BE2C (cell line): ENCODE data around the gene EPC2.

ENCODE experiments used
- DNase-seq: peaks from one replicate; pipeline ENCODE4 v3.0.0-alpha.2; 2020
- H3K27me3 ChIP-seq: fragments of 250-450 bp; sonication (Bioruptor Pico); 2 replicates; pipeline ENCODE4 v1.5.1; 2020; ENCODE audit warnings: mild to moderate bottlenecking
- H3K36me3 ChIP-seq: fragments of 250-450 bp; sonication (Bioruptor Pico); 2 replicates; pipeline ENCODE4 v1.5.1; 2020; ENCODE audit warnings: mild to moderate bottlenecking
- H3K4me1 ChIP-seq: fragments of 250-450 bp; sonication (Bioruptor Pico); 2 replicates; pipeline ENCODE4 v1.5.1; 2020
- H3K4me3 ChIP-seq: 2 replicates; pipeline ENCODE4 v1.5.1; 2011; ENCODE audit warnings: low read depth, low read length
- H3K9me3 ChIP-seq: fragments of 250-450 bp; sonication (Bioruptor Pico); 2 replicates; pipeline ENCODE4 v1.5.1; 2020
- TF ChIP-seq, protein P1 (sequence below): IDR thresholded peaks from 2 replicates; pipeline ENCODE4 v1.5.1; 2012; ENCODE audit warnings: mild to moderate bottlenecking, low read depth, low read length

Gene EPC2

GRCh38 chr2:148664229-148664628 lies 19.7 kb downstream of the EPC2 start:
- TF ChIP-seq, protein P1, sequence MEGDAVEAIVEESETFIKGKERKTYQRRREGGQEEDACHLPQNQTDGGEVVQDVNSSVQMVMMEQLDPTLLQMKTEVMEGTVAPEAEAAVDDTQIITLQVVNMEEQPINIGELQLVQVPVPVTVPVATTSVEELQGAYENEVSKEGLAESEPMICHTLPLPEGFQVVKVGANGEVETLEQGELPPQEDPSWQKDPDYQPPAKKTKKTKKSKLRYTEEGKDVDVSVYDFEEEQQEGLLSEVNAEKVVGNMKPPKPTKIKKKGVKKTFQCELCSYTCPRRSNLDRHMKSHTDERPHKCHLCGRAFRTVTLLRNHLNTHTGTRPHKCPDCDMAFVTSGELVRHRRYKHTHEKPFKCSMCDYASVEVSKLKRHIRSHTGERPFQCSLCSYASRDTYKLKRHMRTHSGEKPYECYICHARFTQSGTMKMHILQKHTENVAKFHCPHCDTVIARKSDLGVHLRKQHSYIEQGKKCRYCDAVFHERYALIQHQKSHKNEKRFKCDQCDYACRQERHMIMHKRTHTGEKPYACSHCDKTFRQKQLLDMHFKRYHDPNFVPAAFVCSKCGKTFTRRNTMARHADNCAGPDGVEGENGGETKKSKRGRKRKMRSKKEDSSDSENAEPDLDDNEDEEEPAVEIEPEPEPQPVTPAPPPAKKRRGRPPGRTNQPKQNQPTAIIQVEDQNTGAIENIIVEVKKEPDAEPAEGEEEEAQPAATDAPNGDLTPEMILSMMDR, result no peak
- H3K4me3 ChIP-seq, result no peak overlapping the region

DNA sequence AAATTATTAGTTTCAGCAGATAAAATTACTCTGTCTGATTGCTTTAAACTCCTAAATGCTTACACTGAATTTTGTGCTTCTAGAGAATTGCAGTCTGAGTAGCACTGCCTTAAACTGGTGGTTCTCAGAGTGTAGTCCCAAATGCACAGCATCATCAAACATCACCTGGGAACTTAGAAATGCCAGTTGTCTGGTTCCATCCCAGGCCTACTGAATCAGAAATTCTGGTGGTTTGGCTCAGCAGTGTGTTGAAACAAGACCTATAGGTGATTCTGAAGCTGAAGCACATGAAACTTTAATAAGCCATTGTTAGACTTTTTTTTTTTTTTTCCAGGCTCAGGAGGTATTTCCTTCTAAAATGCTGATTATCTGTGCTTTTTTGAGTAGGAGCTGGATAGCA lies 22.0 kb downstream of the EPC2 start:
- TF ChIP-seq, protein P1, result no peak
- Histone ChIP-seq H3K4me1 (no peaks in the 10 kb centered on the region), H3K36me3 (no peaks in the 10 kb centered on the region), H3K4me3 (no peak overlapping the region), H3K9me3 (no peaks in the 10 kb centered on the region), H3K27me3 (no peaks in the 10 kb centered on the region)
- no peak for DNase-seq

More at GRCh38 chr2:148664229-148664628, 19.7 kb downstream of the EPC2 start:
- DNase-seq, result no peak
- Histone ChIP-seq H3K36me3 (no peaks in the 10 kb centered on the region), H3K9me3 (no peaks in the 10 kb centered on the region), H3K4me1 (no peaks in the 10 kb centered on the region), H3K27me3 (no peaks in the 10 kb centered on the region)

DNA sequence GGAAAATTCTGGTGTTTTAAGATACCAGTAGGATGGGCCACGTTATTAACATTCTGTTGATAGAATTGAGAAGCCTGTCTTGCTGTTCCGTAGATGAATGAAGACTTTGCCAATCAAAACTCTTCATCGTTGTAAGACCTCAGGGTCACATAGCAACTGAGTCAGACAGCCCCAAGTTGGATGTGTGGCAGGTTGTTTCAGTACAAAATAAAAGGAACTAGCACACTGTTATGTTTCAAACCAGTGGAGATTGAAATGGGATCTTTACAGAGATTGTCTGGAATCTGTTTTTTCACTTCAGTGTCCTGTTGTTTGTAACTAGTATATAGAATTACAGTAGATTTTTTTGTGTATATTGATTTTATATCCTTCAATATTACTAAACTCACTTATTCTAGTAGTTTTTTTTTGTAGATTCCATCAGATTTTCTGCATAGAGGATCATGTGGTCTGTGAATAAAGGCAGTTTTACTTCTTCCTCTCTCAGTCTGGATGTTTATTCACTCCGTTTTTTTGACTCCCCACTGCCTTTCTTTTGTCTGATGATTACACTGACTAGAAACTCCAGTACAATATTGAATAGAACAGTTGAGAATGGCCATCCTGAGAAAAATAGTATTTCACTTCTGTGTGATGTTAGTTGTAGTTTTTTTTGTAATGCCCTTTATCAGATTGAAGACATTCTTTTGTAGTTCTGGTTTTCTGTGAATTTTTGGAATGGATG lies 22.7 kb downstream of the EPC2 start:
- Histone ChIP-seq H3K36me3 (no peaks in the 10 kb centered on the region), H3K4me1 (no peaks in the 10 kb centered on the region), H3K4me3 (no peak overlapping the region), H3K27me3 (no peaks in the 10 kb centered on the region), H3K9me3 (no peaks in the 10 kb centered on the region)
- TF ChIP-seq, protein P1, result no peak
- DNase-seq, result no peak

DNA sequence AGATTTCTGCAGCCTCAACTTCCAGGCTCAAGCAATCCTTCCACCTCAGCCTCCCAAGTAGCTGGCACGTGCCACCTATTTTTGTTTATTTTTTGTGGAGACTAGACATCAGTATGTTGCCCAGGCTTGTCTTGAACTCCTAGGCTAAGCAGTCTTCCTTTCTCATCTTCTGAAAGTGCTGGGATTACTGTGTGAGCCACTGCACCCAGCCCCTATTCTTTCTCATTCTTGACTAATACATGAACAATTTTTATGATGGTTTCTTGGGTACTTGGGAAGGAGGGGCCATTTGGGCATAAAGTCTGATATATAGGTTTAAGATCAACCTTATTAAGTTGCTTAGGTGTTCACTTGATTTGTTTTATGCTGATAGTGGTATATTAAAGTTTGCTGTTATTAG lies 26.2 kb downstream of the EPC2 start:
- no peak overlapping the region for H3K4me3 ChIP-seq
- TF ChIP-seq, protein P1, result no peak
- H3K36me3 ChIP-seq, result no peaks in the 10 kb centered on the region
- H3K4me1 ChIP-seq, result no peaks in the 10 kb centered on the region
- no peaks in the 10 kb centered on the region for H3K27me3 ChIP-seq
- H3K9me3 ChIP-seq, result no peaks in the 10 kb centered on the region
- DNase-seq, result no peak

DNA sequence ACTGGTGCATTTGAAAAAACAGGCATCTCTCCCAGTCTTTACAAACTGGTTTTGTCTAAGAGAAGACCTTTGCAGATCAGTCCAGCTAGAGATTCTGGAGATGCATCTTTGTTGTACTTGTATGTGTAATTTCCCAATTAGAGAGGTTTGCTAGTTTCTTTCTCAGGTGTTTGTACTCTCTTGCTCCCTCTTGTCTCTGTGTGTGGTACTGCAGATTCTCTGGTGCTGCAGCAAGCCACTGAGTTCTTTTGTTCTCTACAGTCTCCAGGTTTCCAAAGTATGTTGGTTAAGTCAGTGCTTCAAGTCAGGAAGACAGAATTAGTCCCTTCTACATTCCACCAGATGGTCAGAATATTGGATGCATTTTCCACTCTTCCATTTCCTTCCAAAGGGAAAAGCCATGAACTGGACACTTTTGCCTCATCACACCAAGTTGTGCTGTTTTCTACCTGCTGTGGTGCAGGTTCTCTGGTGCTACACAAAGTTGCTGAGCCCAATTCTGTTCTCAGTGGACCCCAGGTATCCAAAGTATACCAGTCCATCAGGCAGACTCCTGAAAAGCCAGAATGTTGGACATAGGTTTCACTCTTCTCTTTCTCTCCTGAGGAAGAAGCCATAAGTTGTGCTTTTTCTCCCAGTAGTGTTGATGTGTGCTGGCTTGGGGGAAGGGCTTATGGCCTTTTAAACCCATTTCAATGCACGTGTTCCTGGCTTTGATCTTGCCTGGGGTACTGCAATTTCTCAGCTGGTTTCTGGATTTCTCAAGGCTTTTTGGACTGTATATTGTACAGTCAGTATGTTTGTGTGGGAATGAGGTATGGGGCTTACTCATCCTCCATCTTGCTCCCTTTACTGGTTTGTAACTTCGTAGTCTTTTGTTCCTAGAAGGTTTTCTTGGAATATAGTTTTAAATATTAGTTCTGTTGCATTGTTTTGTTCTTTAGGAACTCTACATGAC lies 29.8 kb downstream of the EPC2 start:
- no peak for DNase-seq
- TF ChIP-seq, protein P1, result peak; percentile 46
- H3K27me3 ChIP-seq, result no peaks in the 10 kb centered on the region
- H3K9me3 ChIP-seq, result no peaks in the 10 kb centered on the region
- H3K36me3 ChIP-seq, result no peaks in the 10 kb centered on the region
- H3K4me1 ChIP-seq, result no peaks in the 10 kb centered on the region
- no peak overlapping the region for H3K4me3 ChIP-seq
